Ishikawa (cell line): ENCODE data around the gene FAM131A.

Experiments
- CEBPB ChIP-seq: IDR thresholded peaks from 2 replicates; pipeline ENCODE4 v1.6.1; 2012
- CREB1 ChIP-seq: IDR thresholded peaks from 2 replicates; pipeline ENCODE4 v1.6.1; 2012; ENCODE audit warnings: low read depth
- EGR1 ChIP-seq: IDR thresholded peaks from 2 replicates; pipeline ENCODE4 v1.6.1; 2012
- EP300 ChIP-seq: IDR thresholded peaks from 2 replicates; pipeline ENCODE4 v1.6.1; 2012; ENCODE audit warnings: borderline replicate concordance
- MAX ChIP-seq: IDR thresholded peaks from 2 replicates; pipeline ENCODE4 v1.6.1; 2012
- TAF1 ChIP-seq: IDR thresholded peaks from 2 replicates; pipeline ENCODE4 v1.6.1; 2012; ENCODE audit warnings: low read depth, mild to moderate bottlenecking
- ZBTB7A ChIP-seq: IDR thresholded peaks from 2 replicates; pipeline ENCODE4 v1.6.1; 2012; ENCODE audit warnings: low read depth

- no peak for TF ChIP-seq MAX
- no peak for TF ChIP-seq EP300
- no peak for TF ChIP-seq EGR1
- no peak for TF ChIP-seq CREB1
- TF ChIP-seq ZBTB7A = no peak
- TF ChIP-seq CEBPB = no peak
- no peak for TF ChIP-seq TAF1
Measured at GRCh38 chr3:184321666-184322065, 15.7 kb upstream of the FAM131A start.
